NCI-H2029 treated with DMSO at 0.1 percent for 48 hours (cell line): Measurements from ENCODE around the gene MN1.

Source experiments
- DNase-seq: peaks from one replicate; lab custom pipeline; 2025; lab: John Stamatoyannopoulos, UW

MN1 gene

DNA sequence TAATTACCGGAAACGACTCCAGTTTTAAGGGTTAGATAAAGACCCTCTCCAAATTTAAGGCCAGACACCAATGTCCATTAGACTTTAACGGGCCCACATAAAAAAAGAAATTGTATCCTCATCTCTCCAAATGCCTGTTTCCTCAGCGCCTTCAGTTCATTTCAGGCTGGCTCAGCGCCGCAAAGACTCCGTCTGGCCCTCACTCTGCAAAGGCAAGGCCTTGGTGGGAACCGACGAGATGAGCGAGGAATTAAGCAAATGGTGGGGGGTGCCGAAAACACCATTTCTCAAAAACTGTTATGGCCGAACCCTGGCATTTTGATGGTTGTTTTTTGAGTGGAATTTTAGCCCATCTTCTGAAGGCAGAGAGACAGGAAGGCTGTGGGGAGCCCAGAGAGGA lies 15.7 kb downstream of the MN1 start:
- no peak for DNase-seq

GRCh38 chr22:27784120-27784475 lies 17.5 kb downstream of the MN1 start:
- no peak for DNase-seq

DNA sequence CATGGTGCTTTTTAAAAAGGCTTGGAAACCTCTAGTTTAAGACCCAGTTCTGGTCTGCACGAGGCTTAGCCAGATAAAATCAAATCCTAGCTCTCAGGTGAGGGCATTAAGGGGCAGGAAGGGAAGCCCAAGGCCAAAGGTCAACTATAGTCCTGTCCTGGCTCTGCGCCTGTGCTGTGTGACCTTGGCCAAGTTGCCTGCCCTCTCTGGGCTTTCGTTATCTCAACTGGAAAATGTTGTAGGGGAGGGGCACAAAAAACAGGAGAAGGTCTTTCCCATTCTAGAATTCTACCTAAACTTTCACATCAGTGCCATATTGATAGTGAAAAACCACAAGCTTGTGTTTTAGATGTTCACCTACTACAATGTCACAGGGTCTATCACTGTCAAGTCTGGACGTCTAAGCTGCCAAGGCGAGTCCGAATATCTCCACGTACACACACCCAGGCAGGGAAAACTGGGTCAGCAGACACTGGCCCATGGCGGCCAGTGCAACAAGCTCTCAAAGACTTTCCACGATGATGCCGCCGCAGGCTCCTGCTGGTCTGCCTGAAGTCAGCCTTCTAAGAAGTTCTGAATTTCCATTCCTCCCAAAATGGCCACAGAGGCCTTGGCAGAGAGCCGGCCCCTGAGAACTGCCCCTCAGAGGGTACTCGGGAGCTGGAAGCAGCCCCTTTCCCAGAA lies 18.0 kb downstream of the MN1 start:
- DNase-seq: no peak

GRCh38 chr22:27782088-27782487 lies 19.5 kb downstream of the MN1 start:
- DNase-seq: no peak

GRCh38 chr22:27780161-27780575 lies 21.4 kb downstream of the MN1 start:
- no peak for DNase-seq

DNA sequence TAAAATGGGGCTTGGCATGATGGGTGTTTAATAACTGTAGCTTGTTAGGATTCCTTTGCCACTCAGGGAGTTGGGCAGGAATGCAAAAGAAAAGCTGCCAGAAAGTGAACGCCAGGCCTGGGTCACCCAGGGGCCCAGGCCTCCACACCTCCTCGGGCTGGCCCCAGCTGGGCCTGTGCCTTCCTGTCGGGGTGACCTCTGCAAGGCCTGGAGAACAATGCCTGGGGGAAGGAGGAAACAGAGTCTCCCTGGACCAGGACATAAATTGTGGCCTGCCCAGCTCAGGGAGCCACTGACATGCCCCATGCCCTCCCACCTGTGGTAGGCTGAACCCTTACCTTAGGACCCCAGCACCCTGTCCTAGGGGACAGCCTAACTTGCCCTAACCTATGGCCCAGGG lies 21.9 kb downstream of the MN1 start:
- DNase-seq: no peak

DNA sequence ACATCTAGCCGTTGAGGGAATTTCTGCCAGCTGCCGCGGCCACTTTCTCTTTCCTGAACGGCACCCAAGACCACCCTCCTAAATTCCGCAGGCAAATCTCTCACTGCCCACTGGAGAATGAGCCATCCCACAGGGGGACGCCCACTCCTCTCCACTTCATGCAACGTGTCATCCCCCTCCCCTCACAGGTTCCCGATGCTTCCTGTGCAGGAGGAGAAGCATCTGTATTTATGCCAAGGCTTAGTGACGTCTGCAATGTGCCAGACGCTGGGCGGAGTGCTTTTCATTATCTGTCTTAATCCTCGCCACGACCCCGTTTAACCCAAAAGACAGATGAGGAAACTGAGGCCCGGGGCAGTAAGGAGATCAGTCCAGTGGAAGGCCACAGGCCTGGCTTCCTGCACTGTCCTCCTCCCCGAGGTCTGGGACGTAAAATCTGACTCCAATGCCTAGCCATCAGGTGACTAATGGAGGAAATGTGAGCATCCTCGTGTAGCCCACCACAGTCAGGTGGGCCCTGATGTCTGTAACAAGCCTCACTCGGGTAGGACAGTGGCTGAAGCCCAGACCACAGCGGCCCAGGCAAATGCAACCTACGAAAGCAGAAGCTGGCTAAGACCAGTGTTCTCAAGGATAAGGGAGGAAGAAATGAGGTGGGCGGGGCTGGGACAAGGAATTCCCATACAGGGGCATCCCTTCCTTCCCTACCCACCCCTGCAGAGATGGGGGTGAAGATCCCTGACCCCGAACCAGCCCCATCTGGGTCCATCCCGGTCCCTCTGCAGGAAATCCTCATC lies 23.1 kb downstream of the MN1 start:
- no peak for DNase-seq

- DNase-seq: no peak
These were observed 24.4 kb downstream of the MN1 start for GRCh38 chr22:27777128-27777527.

GRCh38 chr22:27776650-27776958 lies 25.0 kb downstream of the MN1 start:
- no peak for DNase-seq

- no peak for DNase-seq
These were observed 25.6 kb downstream of the MN1 start for GRCh38 chr22:27775758-27776649.

DNA sequence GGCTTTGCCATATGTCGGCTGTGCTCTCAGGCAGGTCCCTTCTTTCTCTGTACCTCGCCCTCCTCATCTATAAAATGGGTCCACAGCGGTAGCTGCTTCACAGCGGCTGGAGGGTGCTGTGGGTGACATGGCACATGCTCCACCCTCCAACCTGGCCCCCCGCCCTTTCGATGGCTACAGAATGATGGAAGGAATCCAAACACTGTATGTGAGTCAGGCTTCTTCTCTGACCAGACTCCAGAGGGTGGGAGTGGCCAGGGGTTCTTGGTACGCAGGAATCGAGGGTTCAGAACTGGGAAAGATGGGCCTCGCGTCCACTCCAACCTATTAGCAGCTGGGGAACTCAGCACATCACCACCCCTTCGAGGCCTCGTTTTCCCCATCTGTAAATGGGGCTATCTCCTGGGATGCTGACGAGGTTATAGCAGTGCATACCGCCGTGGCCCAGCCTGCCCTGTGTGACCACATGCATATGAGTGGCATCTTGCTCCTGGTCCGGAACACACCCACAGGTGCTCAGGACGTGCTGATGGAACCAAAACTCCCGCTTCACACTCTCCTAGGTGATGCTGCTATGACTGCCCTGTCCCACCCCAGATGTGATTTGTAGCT lies 26.4 kb downstream of the MN1 start:
- no peak for DNase-seq

GRCh38 chr22:27774200-27774599 lies 27.4 kb downstream of the MN1 start:
- no peak for DNase-seq

- no peak for DNase-seq
These were observed 28.5 kb downstream of the MN1 start for GRCh38 chr22:27772984-27773498.

DNA sequence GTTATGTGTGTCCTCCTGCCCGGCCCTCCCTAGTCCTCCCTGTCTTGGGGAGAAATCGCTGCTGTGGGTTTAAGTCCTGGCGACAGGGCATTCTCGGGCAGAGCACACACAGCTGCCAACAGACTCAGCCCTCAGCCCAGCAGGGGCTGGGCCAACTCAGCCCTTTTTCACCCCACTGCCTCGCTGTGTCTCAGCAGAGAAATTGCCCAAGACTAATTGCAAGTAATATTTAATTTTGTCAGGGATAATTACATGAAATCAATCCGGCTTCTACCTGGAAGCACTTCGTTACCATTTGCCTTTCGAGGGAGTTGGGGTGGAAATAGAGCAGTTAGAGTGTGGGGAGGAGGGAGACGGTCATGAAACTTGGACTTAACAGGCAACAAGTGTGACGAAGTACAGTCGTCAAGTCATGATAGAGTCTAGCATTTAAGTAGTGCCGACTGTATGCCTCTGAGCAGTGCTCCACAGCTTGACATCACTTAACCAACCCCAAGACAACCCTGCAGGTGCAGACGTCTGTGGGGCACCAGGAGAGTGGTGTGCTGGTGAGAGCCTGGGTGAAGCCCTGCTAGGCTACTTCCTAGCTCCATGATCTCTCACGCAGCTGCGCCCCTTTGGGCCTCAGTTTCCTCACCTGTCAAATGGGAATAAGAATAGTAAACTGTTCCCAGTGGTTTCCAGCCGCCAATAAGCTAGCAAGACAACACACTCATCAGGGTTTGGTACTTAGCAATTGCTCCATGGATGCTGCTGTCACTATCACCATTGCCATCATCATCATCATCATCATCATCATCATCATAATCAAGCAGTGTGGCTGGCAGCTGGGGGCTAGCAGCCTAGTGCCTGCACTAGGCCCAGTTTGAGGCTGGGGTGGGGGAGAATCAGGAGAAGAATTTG lies 29.2 kb downstream of the MN1 start:
- no peak for DNase-seq

GRCh38 chr22:27771637-27772036 lies 29.9 kb downstream of the MN1 start:
- DNase-seq: no peak

DNA sequence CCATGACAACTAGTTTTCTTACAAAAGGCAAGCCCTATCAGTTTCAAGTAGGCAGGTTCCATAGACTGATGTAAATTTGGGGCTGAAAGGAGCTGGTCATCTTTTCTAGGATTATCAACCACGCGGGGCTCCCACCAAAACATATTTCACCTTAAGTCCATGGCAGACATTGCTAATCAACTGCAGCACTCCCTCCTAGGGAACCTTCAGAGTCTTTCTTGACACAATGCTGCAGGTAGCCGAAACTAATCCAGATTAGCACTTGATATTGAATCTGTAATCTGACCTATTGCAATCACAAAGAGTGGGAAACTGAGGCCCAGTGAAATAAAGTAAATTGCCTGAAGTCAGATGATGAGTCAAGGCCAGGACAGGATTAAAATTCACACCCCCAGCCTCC lies 32.5 kb downstream of the MN1 start:
- no peak for DNase-seq

DNA sequence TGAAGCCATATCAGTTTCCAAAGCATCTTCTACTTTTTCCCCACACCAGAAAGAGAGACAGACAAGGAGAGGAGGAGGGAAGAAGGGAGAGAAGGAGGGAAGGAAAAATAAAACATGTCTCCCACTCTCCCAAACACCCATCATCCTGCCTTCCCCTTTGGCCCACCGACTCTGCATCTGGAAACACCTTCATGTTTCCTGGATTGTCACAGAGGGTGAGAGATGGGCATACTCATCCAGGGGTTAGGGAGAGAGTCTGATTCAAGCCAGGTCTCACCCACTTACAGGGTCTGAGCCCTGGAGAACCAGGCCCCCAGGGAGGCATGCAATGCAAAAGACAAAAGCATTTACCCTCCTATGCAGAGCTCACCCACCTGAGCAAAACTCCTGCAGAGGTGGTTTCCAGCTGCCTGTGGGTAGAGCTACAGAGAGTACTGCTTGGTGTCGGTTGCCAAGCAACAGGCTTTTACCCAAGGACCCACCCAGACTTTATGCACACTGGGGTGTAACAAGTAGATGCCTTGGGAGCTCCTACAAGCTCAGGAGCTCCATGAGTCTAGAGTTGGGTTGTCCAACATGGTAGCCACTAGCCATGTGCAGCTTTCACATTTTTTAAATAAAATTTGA lies 33.4 kb downstream of the MN1 start:
- no peak for DNase-seq

DNA sequence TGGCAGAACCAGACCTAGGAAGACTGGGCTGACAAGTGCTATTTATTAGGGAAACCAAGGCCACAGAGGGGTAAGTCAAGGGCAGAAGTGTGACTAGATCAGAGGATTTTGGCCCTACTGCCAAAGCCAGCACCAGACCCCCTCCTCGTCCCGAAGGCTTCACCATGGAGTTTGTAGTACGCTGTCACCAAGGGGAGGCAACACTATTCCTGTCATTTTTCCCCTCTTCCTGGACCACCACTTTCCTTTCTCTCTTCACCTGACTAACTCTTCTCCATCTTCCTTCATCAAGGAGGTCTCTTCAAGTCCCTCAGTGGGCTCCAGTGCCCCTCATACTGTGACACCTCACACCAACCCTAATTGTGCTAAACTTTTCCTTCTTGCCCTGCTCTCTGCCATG lies 34.9 kb downstream of the MN1 start:
- no peak for DNase-seq

GRCh38 chr22:27765706-27766291 lies 35.8 kb downstream of the MN1 start:
- no peak for DNase-seq

DNA sequence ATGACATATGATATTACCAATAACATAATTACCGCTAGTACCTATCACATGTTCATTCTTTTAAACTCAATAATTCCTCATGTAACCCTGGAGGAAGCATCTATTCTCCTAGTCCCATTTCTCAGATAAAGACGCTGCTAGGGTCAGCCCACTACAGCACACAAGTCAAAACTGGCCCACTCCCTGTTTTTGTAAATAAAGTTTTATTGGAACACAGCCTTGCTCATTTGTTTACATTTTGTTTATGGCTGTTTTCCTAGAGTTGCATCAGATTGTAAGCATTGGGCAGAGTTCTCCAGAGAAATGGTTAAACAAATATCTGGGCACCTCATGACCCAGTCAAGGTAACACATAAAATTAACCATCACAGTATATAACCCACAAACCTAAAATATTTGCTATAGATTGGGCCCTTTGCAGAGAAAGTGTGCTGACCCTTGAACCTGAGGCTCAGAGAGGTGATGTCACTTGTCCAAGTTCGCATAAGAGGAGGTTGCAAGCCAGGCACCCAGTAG lies 36.8 kb downstream of the MN1 start:
- DNase-seq: no peak
